GM12891 (cell line): ENCODE measurements around the gene SHANK2.

ENCODE experiments used
- POLR2A ChIP-seq: IDR thresholded peaks from 2 replicates; pipeline ENCODE4 v1.6.1; 2011; ENCODE audit warnings: low read depth, low read length, control low read depth
- POLR2AphosphoS5 ChIP-seq: IDR thresholded peaks from 2 replicates; pipeline ENCODE4 v1.6.1; 2011; ENCODE audit warnings: low read depth, low read length, control low read depth

DNA sequence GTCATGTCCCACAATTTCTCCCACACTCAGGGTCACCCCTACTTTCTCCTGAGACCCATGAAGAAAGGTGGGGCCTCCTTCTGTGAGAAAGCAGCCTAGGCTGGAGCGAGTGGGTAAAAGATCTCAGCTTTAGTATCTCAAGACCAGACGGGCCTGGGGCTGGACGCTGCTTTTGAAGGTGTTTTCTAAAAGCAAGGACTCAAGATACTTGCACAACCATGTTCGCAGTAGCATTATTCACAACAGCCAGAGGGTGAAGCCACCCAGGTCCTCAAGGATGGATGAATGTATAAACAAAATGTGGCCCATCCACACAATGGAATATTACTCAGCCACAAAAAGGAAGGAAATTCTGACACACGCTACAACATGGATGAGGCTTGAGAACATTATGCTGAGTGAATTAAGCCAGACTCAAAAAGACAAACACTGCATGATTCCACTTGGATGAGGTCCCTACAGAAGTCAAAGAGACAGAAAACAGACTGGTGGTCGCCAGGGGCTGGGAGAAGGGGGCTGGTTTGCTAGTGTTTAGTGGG, 10.6 kb downstream of the SHANK2 start:
- TF ChIP-seq POLR2A (no peak), POLR2AphosphoS5 (no peak)
